ENCODE data around the gene TMEM245.

DNA sequence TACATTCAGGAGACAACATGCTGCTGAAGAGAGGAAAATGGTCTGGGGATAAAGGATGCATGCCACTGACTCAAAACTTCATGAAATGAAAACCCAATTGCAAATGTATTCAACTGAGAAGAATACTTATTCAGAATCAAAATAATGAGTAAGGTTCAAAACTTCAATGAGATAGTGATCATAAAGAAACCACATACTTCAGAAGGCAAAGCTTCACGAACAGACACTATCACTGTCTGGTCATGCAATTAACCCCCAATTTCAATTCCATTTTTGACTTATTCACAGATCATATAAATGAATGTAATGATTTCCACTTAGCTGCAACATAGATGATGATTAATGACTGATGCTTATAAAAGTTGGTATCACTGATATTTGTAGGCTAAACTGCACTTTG is 73.4 kb downstream of the TMEM245 start:
- TF ChIP-seq, protein P1, sequence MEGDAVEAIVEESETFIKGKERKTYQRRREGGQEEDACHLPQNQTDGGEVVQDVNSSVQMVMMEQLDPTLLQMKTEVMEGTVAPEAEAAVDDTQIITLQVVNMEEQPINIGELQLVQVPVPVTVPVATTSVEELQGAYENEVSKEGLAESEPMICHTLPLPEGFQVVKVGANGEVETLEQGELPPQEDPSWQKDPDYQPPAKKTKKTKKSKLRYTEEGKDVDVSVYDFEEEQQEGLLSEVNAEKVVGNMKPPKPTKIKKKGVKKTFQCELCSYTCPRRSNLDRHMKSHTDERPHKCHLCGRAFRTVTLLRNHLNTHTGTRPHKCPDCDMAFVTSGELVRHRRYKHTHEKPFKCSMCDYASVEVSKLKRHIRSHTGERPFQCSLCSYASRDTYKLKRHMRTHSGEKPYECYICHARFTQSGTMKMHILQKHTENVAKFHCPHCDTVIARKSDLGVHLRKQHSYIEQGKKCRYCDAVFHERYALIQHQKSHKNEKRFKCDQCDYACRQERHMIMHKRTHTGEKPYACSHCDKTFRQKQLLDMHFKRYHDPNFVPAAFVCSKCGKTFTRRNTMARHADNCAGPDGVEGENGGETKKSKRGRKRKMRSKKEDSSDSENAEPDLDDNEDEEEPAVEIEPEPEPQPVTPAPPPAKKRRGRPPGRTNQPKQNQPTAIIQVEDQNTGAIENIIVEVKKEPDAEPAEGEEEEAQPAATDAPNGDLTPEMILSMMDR (IDR thresholded peaks at IDR 0.05 in 2 of 3, conservative IDR thresholded peaks at IDR 0.05 in 1 of 3; ENCODE audit: borderline replicate concordance in 1 of 3, insufficient read depth in 1 of 3, low read depth in 2 of 3, low read length in 2 of 3), result no peak
- TF ChIP-seq, protein P2, sequence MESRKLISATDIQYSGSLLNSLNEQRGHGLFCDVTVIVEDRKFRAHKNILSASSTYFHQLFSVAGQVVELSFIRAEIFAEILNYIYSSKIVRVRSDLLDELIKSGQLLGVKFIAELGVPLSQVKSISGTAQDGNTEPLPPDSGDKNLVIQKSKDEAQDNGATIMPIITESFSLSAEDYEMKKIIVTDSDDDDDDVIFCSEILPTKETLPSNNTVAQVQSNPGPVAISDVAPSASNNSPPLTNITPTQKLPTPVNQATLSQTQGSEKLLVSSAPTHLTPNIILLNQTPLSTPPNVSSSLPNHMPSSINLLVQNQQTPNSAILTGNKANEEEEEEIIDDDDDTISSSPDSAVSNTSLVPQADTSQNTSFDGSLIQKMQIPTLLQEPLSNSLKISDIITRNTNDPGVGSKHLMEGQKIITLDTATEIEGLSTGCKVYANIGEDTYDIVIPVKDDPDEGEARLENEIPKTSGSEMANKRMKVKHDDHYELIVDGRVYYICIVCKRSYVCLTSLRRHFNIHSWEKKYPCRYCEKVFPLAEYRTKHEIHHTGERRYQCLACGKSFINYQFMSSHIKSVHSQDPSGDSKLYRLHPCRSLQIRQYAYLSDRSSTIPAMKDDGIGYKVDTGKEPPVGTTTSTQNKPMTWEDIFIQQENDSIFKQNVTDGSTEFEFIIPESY (IDR thresholded peaks at IDR 0.05; ENCODE audit: extremely low read depth, insufficient replicate concordance, low read length), result no peak
- no peak for TF ChIP-seq ZNF274 (IDR thresholded peaks at IDR 0.05; ENCODE audit: low read depth, low read length)
- TF ChIP-seq EGR1 (IDR thresholded peaks at IDR 0.05; ENCODE audit: low read depth), result no peak
- TF ChIP-seq POLR2AphosphoS5 (IDR thresholded peaks at IDR 0.05; ENCODE audit: low read depth, low read length), result no peak
- no peak for TF ChIP-seq POLR2A (IDR thresholded peaks at IDR 0.05; ENCODE audit: borderline replicate concordance, extremely low read depth, insufficient read depth, insufficient read length)
